GM19099 (cell line): Measurements from ENCODE around the gene PHACTR3.

Experiments used
- POLR2A ChIP-seq: IDR thresholded peaks from 3 replicates; pipeline ENCODE4 v1.6.1; 2011; ENCODE audit warnings: low read depth; ENCODE audit not compliant: insufficient read length; ENCODE audit errors: extremely low read depth

PHACTR3 gene

DNA sequence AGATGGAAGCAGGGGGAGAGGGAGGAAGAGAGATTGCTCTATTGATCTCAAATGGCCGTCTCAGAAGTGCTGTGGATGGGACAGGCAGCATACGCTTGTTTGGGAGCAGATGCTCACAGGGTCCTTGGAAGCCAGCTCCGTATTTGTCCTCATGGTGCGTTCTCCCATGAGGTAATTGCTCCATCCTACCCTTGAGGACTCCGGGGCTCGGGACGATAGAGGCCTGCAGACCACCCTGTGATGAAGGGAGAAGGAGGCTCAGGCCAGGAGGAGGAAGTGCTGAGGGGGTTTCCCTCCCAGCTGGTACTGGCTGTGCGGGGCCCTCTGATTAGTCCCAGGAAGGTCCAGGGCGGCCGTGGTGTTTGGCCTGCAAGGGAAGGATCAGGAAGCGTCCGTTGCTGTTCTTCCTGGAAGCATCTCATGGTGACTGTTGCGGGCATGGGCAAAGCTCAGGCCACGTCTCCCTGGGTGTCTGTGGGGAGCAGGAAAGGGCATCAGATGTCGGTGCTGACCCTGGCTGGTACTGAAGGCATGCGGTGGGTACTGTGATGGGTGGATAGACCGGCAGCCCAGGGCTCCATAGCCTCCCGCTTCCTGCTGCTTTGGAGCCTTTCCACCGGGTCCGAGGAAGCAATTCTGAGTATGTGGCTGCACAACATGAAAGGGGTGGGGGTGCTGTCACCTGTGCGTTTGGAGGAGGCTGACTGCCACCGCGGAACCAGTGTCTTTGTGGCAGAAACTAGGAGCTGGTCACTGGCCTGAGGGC, 170.8 kb downstream of the PHACTR3 start:
- TF ChIP-seq POLR2A = no peak

DNA sequence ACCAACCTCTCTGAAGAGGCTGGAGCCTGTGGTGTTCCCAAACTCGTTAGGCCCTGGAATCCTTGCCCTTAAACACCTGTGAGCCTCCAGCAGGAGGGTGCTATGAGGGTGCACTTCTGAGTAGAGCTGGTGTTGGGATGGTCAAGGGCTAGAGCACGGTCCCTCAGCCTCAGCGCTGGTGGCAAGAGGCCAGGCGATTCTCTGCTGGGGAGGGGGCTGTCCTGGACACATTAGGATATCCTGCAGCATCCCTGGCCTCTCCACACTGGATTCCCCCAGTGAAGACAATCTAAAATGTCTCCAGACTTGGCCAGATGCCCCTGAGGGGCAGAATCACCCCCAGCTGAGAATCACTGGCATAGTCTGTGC, 171.3 kb downstream of the PHACTR3 start:
- no peak for TF ChIP-seq POLR2A

DNA sequence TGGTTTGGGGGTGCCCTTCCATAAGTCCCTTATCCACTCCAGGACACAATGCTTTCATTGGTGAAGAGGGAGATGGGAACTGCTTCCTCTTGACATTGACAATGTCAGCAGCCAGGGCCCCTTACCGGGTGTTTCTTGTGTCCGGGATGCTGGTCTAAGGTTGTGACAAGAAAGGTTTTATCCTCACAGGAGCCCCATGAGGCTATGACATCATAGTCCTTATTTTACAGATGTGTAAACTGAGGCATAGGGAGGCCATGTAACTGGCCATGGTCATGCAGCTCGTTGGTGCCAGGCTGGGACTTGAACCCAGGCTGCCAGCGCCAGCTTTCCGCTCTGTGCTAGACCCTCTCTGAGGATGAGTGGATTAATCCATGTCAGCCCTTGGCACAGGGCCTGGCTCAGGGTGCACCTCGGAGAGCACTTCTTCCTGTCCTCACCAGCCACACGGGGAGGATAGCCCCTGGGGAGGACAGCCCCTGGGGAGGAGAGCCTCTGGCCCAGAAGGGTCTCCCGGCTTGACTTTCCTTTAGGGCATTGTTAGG, 171.8 kb downstream of the PHACTR3 start:
- no peak for TF ChIP-seq POLR2A

- no peak for TF ChIP-seq POLR2A
Measured at GRCh38 chr20:59776626-59777330, 172.4 kb downstream of the PHACTR3 start.

DNA sequence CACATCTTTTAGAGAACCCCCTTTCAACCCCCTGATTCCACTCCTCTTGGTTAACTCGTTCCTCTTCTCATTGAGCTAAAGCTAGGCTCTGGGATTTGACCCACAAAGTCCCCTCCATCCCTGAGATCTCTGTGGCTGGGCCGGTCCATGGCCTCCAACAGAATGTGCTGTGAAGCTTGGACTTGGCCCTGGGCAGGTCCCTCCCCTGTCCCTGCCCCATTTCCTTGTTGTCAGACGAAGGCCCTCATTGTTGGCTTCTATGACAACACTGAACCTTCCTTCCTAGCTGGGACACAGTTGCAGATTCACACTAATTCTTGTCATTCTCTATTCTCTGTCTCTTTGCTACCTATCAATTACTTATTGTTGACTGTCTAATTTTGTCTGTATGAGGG, 173.0 kb downstream of the PHACTR3 start:
- no peak for TF ChIP-seq POLR2A

- no peak for TF ChIP-seq POLR2A
Measured at GRCh38 chr20:59777814-59778575, 173.7 kb downstream of the PHACTR3 start.

DNA sequence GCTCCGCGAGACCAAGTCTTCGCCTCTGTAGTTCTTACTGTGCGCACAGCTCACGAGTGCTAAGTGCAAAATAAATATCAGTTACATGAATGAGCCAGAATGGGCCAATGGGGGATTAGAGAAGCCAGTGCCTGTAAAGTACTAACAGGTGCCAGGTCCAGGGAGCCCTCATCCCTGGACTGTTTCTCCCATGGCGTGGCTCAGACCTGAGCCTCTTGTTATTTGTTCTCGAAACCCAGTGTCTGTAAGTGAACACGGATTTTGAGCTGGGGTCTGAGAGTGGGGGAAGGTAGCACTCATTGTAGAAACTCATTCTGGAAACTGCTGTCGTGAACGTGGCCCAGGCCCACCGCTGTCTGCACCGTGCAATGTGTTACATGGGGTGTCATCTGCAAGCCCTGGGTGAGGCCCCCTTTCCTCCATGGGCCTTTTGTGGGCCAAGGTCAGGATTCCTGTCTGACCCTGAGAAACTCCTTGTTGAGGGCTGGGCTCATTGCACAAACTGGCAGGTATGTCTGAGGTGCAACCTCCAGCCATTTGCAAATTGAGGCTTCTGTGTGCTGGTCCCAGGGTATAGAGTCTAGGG, 174.4 kb downstream of the PHACTR3 start:
- TF ChIP-seq POLR2A = no peak

- no peak for TF ChIP-seq POLR2A
Measured at GRCh38 chr20:59779656-59780380, 175.5 kb downstream of the PHACTR3 start.

- TF ChIP-seq POLR2A = no peak
Measured at GRCh38 chr20:59780494-59781185, 176.3 kb downstream of the PHACTR3 start.

DNA sequence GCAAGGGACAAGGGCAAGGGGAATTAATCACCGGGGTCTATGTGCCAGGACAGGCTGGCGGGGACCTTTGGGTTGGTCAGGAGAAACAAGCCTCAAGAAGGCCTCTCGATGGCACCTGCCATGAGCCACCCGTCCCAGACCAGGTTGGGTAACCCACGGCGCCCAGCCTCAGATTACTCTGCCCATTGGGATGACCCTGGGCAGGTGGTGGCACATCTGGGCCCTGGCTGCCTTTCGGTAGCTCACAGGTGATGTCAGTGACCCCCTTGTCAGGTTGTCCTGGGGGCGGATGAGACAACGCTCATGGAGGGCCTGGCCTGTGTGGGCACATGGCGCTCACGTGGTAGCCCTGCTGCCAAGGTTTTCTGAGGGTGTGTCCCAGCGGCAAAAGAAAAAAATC, 176.9 kb downstream of the PHACTR3 start:
- TF ChIP-seq POLR2A = no peak

- no peak for TF ChIP-seq POLR2A
Measured at GRCh38 chr20:59782986-59783640, 178.8 kb downstream of the PHACTR3 start.

GRCh38 chr20:59783641-59784010, 179.3 kb downstream of the PHACTR3 start:
- no peak for TF ChIP-seq POLR2A

DNA sequence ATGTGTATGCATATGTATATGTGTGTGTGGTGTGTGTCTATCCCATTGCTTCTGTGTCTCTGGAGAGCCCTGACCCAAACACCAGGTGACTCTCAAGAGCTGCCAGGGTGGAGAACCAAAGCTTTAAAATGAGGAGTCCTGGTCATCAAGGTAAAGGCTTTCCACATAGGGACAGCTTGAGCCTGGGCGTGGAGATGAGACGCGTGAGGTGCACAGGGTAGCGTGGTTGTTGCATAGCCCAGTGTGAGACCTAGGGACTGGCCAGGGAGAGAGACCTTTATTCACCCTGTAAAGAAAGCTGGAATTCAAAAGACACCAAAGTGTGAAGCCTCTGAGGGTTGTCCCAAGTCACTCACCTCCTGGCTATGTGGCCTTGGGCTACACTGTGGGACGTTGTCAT, 180.0 kb downstream of the PHACTR3 start:
- TF ChIP-seq POLR2A = no peak
